Measurements from ENCODE around the gene SBF1.
"Not testable (repeated sequence)": the region's sequence is repeated elsewhere in the genome, so short reads cannot be mapped to it uniquely, and the experiment has no call there.

DNA sequence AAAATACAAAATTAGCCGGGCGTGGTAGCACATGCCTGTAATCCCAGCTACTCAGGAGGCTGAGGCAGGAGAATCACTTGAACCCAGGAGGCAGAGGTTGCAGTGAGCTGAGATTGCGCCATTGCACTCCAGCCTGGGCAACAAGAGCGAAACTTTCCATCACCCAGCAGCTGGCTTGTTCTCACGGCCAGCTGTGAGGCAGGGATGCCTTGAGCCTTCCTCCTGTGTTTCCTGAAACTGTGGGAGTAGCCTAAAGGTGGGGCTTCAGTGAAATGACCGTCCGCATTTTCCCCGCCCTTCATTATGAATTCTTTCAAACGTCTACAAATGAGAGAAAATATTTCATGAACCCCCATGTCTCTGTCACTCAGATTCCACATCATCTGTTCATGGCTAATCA lies 65.9 kb downstream of the SBF1 start:
- not testable (repeated sequence) for TF ChIP-seq EZH2phosphoT487 (IDR thresholded peaks at IDR 0.05; ENCODE audit: insufficient read depth, low read depth); EZH2 (IDR thresholded peaks at IDR 0.05; ENCODE audit: insufficient read depth, poor library complexity, severe bottlenecking)

Data from GM23248 (cell line).